NCI-H187 (cell line): ENCODE data around the gene GPC6.

ENCODE experiments used
- DNase-seq, 2 experiments: peaks; one replicate each; lab custom pipeline; 2025; lab: John Stamatoyannopoulos, UW

GPC6 gene

DNA sequence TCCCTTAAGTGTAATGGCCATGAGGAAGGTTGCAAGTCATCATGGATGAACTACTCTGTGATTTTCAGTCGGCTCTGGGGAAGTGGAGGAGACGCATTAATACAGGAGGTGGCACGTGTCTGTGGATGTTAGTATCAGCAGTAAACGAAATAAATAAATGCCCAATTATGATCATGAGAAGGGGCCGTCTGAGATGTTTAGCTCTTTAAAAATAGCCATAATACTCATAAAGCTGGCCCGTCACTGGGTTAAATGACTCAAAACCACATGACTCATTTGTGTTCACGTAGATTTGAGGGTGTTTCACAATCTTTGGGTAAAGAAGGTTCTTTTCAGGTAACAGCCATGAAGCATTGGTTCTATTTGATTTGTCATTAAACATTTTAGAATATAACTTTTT lies 620.6 kb downstream of the GPC6 start:
- DNase-seq = no peak

DNA sequence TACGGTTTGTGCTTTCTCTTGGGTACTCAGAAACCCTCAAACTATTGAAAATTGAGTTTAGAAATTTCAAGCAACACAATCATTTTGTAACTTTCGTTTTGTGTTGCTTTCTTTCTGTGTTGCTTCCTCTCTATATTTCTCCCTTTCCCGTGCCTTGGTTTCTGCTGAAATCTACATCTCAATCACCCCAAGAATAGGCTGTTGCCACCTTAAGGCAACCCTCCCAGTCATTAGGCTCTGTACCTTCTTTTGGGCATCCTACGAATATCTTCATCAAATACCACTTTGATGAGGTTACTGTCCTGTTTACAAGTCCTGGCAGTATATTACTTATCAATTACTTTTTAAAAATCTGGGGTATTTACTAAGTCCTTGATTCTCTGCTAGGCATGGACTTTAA lies 621.6 kb downstream of the GPC6 start:
- DNase-seq = no peak

DNA sequence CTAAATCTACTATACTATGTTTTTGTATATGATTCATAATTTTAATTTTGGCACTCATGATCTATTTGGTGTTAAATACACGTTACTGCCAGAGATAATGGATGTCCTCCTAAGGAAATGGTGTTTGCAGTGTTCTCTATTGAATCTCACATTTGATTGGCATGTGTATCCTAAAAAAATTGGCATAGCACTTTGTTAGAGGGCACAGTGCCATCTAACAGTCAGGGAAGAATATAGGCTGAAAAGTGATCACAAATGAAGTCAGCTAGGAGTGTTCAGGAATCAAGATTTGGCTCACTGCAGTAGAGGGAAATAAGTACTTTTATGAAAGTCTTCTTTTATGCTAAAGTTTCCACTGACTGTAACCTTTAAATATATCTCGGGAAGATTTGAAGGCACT lies 624.6 kb downstream of the GPC6 start:
- DNase-seq = no peak

DNA sequence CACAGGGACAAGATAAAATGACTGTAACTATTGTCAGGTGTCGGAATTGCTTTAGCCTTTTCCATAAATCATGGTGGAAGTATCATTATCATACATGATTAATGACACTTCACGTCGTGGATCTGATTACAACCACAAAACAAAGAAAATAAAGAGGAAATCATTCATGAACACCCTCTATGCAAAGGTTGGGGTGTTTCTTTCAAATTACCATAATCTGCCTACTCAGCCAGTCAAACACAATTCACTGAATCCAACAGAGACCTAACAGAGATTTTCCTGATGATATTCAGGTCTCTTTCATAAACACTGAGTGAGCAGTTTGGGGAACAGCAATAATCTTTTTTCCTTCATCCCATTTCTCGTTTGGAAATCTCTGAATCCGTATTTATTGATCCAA lies 627.3 kb downstream of the GPC6 start:
- DNase-seq = no peak

DNA sequence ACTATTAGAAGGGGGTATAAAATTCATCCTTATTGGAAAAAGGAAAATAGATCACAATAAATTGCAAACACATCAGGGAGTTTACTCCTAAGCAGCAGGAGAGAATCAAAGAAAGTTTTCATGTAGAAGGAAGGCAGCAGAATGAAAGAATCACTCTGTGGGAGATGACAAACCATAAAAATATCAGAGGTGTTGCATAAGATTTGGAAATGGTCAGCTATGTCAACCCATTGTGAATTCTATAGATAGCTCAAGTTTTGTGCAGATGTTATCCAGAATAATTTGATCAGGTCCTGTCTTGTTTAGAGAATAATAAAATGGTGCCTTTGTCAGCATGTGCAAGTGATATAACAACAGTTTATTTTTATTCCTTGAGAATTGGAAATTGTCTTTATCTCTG lies 630.5 kb downstream of the GPC6 start:
- no peak for DNase-seq

DNA sequence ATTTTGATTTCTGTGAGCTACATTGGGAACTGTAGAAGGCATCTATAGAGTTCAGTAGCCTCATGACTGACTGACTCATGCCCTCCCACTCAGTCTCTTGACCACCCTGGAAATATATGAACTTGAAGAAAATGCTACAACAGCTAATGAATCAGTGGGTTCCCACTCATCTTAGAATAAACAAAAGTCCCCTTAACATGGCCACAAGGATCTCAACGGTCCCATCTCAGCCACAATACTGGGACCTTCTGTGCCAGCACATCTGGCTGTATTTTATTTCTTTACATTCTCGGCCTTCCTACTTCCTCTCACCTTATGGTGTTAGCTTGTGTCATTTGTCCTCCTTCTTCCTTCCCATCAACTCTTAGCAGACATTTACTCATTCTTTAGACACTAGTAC lies 633.1 kb downstream of the GPC6 start:
- no peak for DNase-seq

DNA sequence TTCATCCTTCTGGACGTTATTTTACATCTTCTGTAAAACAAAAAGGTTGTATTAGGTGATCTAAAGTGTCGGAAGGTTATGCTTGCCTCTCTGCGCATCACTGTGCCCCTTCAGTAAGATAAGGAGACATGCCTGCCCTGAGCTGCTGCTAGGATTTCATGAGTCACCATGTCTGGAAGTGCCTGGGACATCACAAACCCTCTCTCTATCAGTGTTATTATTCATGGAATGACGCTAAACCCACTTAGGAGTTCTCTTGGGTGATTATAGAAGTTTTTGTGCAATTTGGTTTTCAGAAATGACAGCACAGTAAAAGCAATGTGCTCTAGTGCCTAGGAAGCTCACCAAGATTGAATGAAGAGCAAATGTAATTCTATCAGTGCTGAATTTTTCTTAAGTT lies 635.2 kb downstream of the GPC6 start:
- no peak for DNase-seq

DNA sequence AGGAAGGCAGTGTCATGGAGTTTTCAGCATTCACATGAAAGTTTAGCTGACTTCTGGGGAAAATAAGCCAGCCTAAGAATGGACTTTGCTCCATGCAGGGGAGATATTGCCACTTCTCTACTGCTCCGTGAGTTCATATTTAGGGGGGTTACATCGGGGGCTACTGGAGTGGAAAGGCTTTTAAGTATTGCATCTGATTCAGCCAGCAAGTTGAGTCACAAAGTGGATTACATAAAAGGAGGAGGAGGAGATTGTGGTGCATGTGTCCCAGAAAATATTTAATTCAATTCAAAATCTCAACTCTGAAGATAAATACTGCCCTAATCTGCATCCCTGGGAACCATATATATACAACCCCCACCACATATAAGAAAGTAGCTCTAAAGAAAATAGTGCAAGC lies 635.7 kb downstream of the GPC6 start:
- DNase-seq = no peak

DNA sequence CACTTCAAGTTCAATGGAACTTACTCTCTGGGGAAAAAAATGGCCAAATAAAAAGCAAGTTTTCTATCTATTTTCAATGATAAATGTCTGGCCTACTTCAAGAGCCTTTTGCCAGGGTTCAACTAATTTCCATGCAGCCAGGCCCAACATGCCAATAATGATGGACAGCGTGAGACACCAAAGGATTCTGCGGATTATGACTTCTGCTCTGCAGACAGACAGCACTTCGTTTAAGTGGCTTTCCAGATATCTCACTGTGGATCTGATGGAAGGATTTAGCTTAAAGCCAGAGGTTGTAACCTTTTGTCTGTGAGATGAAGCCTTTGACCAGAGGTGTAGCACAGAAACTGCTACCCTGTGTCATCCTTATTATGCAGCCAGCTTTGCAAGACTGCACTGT lies 638.6 kb downstream of the GPC6 start:
- DNase-seq = no peak

DNA sequence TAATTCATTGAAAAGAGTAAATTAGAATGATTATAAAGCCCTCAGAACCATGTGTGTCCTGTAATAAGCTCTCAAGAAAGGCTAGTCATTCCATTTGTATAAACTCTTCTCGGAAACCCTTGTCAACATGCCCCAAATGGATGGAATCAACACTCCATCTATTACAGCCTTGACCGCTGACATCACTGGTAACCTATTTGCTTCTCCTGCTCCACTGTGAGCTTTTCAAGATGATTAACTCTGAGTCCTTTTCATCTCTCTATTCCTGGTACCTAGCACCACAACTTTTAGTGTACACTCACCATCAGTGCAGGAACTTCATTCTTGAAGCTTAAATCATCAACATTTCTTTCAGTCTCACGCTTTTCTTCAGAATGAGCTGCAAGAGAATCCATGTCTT lies 640.9 kb downstream of the GPC6 start:
- no peak for DNase-seq

DNA sequence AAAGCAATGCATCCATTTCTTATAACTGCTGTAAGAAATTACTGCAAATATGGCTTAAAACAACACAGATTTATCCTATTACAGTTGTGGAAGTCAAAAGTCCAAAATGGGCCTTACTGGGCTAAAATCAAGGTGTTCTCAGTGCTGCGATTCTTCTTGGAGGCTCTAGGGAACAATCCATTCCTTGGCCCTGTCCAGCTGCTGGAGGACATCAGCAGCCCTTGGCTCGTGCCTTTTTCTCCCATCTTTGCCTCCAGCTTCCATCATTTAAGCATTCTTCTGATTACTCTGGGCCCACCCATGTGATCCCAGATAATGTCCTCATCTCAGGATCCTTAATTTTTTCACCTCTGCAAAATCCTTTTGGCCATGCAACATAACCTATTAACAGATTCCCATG lies 645.8 kb downstream of the GPC6 start:
- no peak for DNase-seq

DNA sequence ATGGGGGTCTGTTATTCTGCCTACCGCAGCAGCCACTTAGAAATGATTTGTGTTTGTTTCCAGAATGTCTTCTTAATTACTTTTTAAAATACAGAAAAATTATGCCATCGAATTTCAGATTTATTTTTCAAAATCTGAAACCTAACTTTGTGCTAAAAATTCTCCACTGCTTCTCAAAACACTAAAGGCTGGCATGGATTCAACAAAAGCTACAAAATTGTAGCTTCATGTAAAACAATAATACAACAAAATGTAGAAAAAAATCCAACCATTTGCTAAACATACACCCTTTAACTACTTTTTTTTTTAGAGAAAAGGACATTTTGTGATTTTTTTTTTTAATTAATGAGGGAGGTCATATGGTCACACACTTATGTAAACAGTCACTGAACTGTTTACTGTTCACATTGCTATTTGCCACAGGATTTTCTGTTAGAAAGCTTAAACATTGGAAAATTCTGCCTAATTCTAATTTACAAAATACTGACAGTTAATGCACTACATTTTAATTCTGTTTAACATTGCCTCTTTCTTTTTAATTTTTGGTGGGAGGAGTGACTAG lies 646.3 kb downstream of the GPC6 start:
- DNase-seq = no peak

DNA sequence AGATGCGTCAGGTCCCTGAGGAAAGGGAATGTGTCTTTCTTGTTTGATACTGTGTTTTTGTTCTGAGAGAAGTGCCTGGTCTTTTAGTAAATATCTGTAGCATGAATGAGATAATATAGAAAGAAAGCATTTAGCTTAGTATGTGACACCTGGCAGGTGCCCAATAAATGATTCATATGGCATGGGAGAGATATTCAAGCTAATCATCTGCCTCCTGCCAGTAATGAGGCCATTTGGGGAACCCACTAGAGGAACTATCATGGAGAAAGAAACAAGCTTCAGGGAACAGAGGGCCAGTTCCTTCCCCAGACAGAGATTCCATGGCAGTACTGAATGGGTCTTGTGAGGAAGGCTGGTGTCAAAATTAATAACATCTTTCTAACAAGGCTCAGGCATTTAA lies 648.9 kb downstream of the GPC6 start:
- no peak for DNase-seq

DNA sequence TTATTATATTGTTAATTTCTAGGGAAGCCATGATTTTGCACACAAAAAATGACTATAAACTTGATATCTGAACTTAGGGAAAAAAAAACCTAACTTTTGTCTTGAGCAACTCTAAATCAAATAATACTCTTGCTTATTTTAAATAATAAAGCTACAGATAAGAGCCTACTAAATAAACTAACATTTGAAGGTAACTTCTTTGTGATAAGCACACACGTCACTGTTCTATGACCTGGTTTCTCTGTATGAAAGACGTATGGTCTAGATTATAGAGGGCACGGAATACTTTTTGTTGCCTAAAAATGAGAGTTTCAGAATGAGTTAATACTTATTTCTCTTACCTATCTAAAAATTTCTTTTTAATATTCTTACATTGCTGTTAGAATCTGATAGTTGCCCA lies 649.6 kb downstream of the GPC6 start:
- no peak for DNase-seq

DNA sequence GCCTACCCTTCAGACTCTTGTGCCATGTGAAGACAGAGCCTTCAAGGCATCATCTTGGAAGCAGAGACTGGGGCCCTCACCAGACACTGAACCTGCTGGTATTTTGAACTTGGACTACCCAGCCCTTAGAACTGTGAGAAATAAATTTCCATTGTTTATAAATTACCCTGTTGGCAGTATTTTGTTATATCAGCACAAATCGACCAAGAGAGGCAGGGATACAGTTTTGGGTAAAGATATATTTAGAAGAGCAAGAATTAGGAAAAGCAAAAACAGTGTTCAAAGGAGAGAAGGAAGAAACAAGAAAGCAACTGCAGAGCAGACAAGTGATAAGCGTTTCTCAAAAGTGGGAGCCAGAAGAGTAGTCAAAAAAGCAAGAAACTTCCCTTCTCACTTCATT lies 652.1 kb downstream of the GPC6 start:
- DNase-seq = no peak

DNA sequence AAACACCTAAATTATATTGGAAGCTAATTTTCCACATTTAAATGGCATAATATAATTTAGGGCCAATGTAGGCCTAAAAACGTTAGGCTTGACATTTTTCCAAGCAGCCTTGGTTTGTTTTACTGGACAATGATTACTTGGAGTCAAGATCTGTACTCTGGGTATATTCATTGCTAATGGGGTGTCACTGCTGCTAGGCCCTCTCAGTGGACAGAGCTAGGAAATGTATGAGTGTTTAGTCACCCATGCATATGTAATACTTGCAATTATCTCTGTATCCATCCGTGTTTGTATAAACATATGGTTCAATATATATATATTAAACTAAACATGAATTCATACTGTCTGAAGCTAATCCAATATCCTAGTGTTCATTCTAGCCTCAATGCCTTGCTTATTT lies 654.8 kb downstream of the GPC6 start:
- DNase-seq = no peak

DNA sequence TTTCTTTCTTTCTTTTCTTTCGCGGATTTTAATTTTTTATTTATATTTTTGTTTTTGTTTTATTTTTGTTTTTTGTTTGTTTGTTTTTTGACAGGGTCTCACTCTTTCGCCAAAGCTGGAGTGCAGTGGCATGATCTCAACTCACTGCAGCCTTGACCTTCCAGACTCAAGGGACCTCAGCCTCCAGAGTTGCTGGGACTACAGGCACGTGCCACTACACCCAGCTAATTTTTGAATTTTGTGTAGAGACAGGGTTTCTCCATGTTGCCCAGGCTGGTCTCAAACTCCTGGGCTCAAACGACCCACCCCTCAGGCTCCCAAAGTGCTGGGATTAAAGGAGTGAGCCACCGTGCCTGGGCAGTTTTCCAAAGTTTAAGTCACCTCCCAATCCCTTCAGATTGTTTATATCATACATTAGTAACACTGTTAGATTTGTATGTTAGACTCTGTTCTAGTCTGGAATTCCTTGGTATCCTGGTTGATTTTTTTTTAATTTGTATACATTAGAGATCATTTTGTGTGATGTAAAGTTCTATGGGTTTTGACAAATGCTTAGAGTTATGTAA lies 655.6 kb downstream of the GPC6 start:
- no peak for DNase-seq

DNA sequence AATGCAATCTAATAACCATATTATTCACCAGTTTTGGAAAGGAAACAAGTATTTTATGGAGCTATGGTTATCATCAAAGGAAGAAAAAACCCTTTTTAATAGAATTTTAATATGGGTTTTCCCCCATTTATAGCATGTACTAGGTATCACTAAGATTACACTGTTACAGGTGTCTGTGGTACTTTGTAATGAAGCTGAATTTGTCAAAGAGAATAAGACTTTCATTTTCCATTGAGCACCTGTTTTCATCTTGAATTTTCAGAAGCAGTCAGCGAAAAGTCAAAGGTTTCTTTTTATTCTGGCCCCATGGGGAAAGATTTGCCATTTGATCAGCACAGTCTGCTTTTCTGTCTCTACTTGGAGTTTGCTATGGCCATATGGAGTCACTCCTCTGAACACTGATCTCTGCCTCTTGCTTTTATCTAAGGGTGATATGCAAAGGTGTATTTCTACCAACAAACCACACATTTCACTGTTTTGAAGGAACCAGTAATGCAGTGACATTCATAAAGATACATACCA lies 662.9 kb downstream of the GPC6 start:
- DNase-seq = no peak

DNA sequence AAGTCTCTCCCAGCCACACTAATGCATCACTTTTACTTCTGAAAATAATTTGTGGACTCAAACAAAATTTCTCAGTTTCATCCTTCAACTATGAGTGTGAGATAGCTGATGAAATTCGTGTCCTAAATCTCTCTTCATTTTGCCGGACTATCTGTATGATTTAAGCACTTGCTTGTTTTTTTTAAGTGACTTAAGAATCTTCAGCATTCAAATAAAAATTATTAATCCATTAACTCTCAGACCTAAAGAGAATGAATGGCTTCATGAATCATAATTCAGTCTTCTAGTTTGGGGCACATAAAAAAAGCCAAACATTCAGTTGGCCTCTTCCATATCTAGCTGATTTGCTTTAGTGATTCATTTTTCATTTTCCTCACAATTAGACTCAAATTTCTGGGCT lies 673.4 kb downstream of the GPC6 start:
- no peak for DNase-seq

DNA sequence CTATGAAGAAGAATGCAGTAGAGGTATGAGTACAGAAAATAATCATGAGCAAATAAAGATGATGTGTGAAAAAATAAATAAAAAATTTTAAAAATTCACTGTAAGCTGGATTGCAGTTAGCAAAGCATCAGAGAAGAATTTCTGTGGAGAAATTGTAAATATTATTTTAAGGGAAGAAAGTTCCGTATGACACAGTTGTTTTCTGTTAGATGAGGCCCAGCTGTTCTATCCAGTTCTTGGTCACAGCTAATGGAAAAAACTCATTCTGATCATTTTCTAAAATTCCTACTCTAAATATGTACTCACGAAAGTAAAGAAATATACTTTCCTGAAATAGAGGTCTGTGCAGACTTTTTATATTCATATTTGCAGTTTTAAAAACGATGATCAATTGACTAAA lies 674.1 kb downstream of the GPC6 start:
- DNase-seq = no peak

DNA sequence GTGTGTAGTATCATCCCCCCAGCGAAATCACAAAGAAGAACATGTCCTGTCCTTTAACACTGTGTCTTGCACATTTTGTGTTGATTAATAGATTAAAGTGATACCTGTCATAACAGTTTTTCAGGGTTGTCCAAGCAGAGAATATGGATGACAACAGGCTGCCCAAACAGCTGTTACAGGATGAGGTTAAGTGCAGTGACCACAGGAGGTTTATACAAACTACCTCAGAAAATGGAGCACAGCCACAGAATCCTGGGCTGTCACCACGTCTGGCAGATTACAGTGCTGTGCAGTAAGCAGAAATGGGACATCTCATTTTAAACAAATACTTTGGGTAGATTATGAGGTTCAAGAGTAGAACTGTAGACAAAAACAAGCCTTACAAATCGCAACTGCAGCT lies 677.3 kb downstream of the GPC6 start:
- no peak for DNase-seq

DNA sequence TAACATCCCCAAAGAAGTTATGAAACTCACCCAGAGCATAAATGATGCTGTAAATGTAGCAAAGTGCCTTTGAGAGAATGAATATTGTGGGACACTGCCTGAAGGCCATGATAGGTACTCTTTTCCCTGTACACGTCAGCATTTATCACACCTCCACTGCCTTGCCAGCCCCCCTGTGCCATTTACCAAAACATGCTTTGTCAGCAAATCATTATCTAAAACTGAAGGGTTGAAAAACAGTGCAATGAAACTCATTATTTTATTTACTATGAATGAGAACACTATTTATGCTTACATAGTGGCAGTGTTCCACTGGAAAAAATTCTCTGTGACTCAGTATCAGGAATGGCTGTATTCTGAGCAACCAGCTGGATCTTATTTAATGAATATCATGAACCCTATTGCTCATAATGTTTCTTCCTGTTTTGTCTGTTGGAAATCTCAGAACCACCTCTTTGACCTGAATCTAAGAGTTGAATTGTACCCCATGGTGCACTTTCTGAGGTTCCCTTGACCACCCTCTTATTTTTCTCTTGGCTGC lies 688.7 kb downstream of the GPC6 start:
- no peak for DNase-seq

DNA sequence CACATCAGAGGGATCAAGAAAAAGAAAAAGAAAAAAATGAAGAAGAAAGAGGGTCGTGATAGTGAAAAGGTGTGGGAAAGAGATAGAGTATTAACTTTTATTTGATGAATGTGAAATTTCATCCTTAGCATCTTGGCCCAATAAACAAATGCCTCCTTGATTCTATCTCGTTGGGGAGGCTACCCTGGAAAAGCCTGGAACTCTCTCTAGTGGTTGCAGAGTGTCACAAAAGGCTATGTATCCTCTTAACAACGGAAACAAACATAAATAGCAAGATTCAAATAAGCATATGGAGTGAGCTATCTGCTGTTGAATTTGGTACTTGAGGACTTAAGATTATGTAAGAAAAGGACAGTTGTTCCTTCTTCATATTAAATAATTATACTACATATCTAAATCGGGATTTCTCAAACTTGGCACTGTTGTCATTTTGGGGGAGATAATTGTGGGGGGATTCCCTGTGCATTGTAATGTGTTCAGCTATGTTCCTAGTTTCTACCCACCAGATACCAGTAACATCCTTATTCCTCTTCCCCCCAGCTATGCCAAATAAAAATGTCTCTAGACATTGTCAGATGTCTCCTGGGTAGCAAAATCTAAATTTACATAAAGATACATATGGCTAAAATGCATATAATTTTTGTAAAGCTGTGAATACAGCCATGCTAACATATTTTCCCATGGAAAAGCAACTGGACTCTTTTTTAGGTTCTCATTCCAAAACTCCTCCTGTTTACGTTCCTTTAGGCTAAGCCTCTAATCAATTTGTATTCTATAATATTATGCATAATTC lies 695.7 kb downstream of the GPC6 start:
- DNase-seq = no peak
